ENCODE results near the gene GRM5.

- no peak for TF ChIP-seq CTCF (IDR thresholded peaks at IDR 0.05)
- no peak for TF ChIP-seq POLR2A (IDR thresholded peaks at IDR 0.05)
- no peak for TF ChIP-seq POLR2AphosphoS5 (IDR thresholded peaks at IDR 0.05)
Measured at GRCh38 chr11:88819616-88820015, 246.2 kb downstream of the GRM5 start.

Measured in transverse colon (tissue), 4 donors.